K562 (cell line): ENCODE measurements around the gene RGS17. TPM values are rescaled to one million over a fixed set of nuclear protein-coding genes. Genes with fewer than 3 reads are reported as not detected.

Experiments used
- ATAC-seq: fragments of 200-7000 bp; cut with Tn5 transposase; 3 replicates; pipeline ENCODE4 v1.9.1; 2020; ENCODE audit warnings: moderate library complexity
- BruUV-seq: library from RNA; stranded (reverse); fragments of 400-500 nt; replicated peaks from 2 replicates; lab custom pipeline; 2021; lab: Mats Ljungman, UMichigan
- CTCF ChIA-PET: fragments of 300-600 bp; formaldehyde crosslinking; extraction: SDS; loops from one replicate; lab custom pipeline; 2021; ENCODE audit warnings: low intra/inter-chr PET ratio; lab: Yijun Ruan, JAX
- POLR2A ChIA-PET: fragments of 300-600, 350-650 bp; sonication (Branson Sonifier 250); formaldehyde crosslinking; extraction: SDS; loops from one replicate; lab custom pipeline; 2021; ENCODE audit warnings: antibody characterized with exemption, inconsistent platforms; lab: Yijun Ruan, JAX
- DNase-seq, 4 experiments: peaks; one replicate each; pipeline versions ENCODE4 v3.0.0 to v3.0.0-alpha.2; 2011 to 2018; ENCODE audit warnings: low spot score in 3 of 4, mixed read lengths in 3 of 4; ENCODE audit errors: extremely low read depth in 1 of 4
- FAIRE-seq: peaks from 2 replicates; lab custom pipeline; 2011; peaks lifted over from hg19 to GRCh38; lab: Jason Lieb, UNC
- H2AFZ ChIP-seq: 2 replicates; pipeline ENCODE4 v1.6.0; 2011; ENCODE audit warnings: low read depth, low read length, control low read depth, inconsistent platforms
- H3K27ac ChIP-seq: fragments of 200-600 bp; 3 replicates; pipeline ENCODE4 v1.8.0; 2011; ENCODE audit warnings: low read depth, mild to moderate bottlenecking, control low read depth, inconsistent platforms, low read length, moderate library complexity, mixed read lengths; ENCODE audit errors: extremely low read depth
- H3K27me3 ChIP-seq, 2 experiments: fragments of 300-600 bp in 1 of 2; 2 replicates in 1 of 2; 3 replicates in 1 of 2; pipeline versions ENCODE4 v1.6.0 to v1.8.0; 2011; ENCODE audit warnings: inconsistent platforms in 2 of 2, low read length in 2 of 2, mild to moderate bottlenecking in 1 of 2, mixed read lengths in 1 of 2, moderate library complexity in 1 of 2; ENCODE audit not compliant: control insufficient read depth in 2 of 2, insufficient read depth in 2 of 2
- H3K36me3 ChIP-seq: fragments of 300-600 bp; 3 replicates; pipeline ENCODE4 v1.8.0; 2011; ENCODE audit warnings: mild to moderate bottlenecking, low read length, inconsistent platforms; ENCODE audit not compliant: control insufficient read depth, insufficient read depth
- H3K4me1 ChIP-seq, 2 experiments: fragments of 200-600 bp in 1 of 2; replicated peaks in 1 of 2; 2 replicates in 1 of 2; 3 replicates in 1 of 2; pipeline versions ENCODE4 v1.5.1 to v1.8.0; 2011; ENCODE audit warnings: inconsistent platforms in 2 of 2, low read length in 2 of 2, mild to moderate bottlenecking in 1 of 2, mixed read lengths in 1 of 2, moderate library complexity in 1 of 2; ENCODE audit not compliant: control insufficient read depth in 2 of 2, insufficient read depth in 2 of 2
- H3K4me2 ChIP-seq: 2 replicates; pipeline ENCODE4 v1.6.1; 2011; ENCODE audit warnings: low read length, control low read depth, inconsistent platforms, mixed read lengths; ENCODE audit not compliant: insufficient read depth
- H3K4me3 ChIP-seq: fragments of 200-600 bp; sonication (generic), shearing (Covaris generic); 2 replicates; pipeline ENCODE4 v1.5.1; 2016; ENCODE audit warnings: control low read depth, inconsistent platforms
- H3K79me2 ChIP-seq: fragments of 200-600 bp; 3 replicates; pipeline ENCODE4 v1.8.0; 2011; ENCODE audit warnings: low read length, inconsistent platforms; ENCODE audit not compliant: control insufficient read depth, insufficient read depth
- H3K9ac ChIP-seq, 2 experiments: 2 replicates each; pipeline versions ENCODE4 v1.6.0 to v1.6.1; 2011; ENCODE audit warnings: low read depth in 2 of 2, low read length in 2 of 2, control low read depth in 1 of 2, inconsistent platforms in 1 of 2, mild to moderate bottlenecking in 1 of 2, mixed read lengths in 1 of 2; ENCODE audit not compliant: insufficient read depth in 1 of 2
- H3K9me1 ChIP-seq: one replicate; pipeline ENCODE4 v1.6.0; 2011; ENCODE audit warnings: inconsistent platforms, mild to moderate bottlenecking, low read length, moderate library complexity; ENCODE audit not compliant: control insufficient read depth, insufficient read depth
- H3K9me3 ChIP-seq: replicated peaks from 2 replicates; pipeline ENCODE4 v1.5.1; 2011; ENCODE audit warnings: low read depth, low read length, inconsistent platforms; ENCODE audit not compliant: control insufficient read depth, insufficient read depth
- H4K20me1 ChIP-seq: replicated peaks from 2 replicates; pipeline ENCODE4 v1.6.1; 2011; ENCODE audit warnings: low read length, inconsistent platforms, mixed read lengths; ENCODE audit not compliant: control insufficient read depth, insufficient read depth
- DNMT1 ChIP-seq: fragments of 450-650 bp; IDR thresholded peaks from 2 replicates; pipeline ENCODE4 v1.6.1; 2016; ENCODE audit warnings: antibody characterized with exemption, mild to moderate bottlenecking
- EZH2 ChIP-seq: IDR thresholded peaks from 2 replicates; pipeline ENCODE4 v1.6.1; 2012; ENCODE audit warnings: low read depth, mild to moderate bottlenecking, inconsistent platforms, low read length, borderline replicate concordance
- FOXJ3 ChIP-seq: sonication (generic); formaldehyde crosslinking; IDR thresholded peaks from 2 replicates; pipeline ENCODE4 v1.4.0; 2020; ENCODE audit warnings: mild to moderate bottlenecking, missing genetic modification reagents
- NR2C1 ChIP-seq, 2 experiments: fragments of 450-650 bp; IDR thresholded peaks; 2 replicates each; pipeline ENCODE4 v1.6.1; 2017; ENCODE audit warnings: mild to moderate bottlenecking in 2 of 2, antibody characterized with exemption in 1 of 2, inconsistent platforms in 1 of 2, missing compliant biosample characterization in 1 of 2, missing genetic modification characterization in 1 of 2
- TFAM ChIP-seq: fragments of 250-450 bp; sonication (Bioruptor Pico); conservative IDR thresholded peaks from 2 replicates; pipeline ENCODE4 v1.5.0; 2021; ENCODE audit warnings: mild to moderate bottlenecking, moderate library complexity
- ZMIZ1 ChIP-seq, 2 experiments: fragments of 150-350 bp in 1 of 2; IDR thresholded peaks; 2 replicates each; pipeline ENCODE4 v1.6.1; 2012 to 2016; ENCODE audit warnings: low read depth in 2 of 2, low read length in 2 of 2, mild to moderate bottlenecking in 1 of 2, moderate library complexity in 1 of 2
- ZNF232 ChIP-seq: sonication (generic); formaldehyde crosslinking; IDR thresholded peaks from 2 replicates; pipeline ENCODE4 v1.8.0; 2022; ENCODE audit warnings: mild to moderate bottlenecking, missing genetic modification reagents
- ZNF41 ChIP-seq: fragments of 250-450 bp; sonication (Bioruptor Pico); conservative IDR thresholded peaks from 2 replicates; pipeline ENCODE4 v1.4.0; 2020; ENCODE audit warnings: mild to moderate bottlenecking
- in situ Hi-C: fragments of 300-500 bp; cut with MboI; formaldehyde crosslinking; loops from 4 replicates; pipeline ENCODE4 v1.15.0; 2018; ENCODE audit warnings: inconsistent platforms, mixed read lengths
- intact Hi-C: fragments of 100-400 bp; cut with micrococcal nuclease; formaldehyde crosslinking; loops from 2 replicates; pipeline ENCODE4 v1.14.2; 2022
- polyA plus RNA-seq, 8 experiments: library from polyadenylated mRNA; depleted of rRNA in 4 of 8; stranded (reverse) in 5 of 8; unstranded in 3 of 8; fragments of >200 nt; fragmentation: Nextera tagmentation in 2 of 8; fragmentation: Illumina TruSeq in 1 of 8; extraction: Ambion mirVana in 2 of 8; extraction: Trizol in 1 of 8; gene quantifications; 2 replicates each; pipeline versions ENCODE4 v1.2.1 to v1.2.3, GENCODE V29; 2011 to 2014; ENCODE audit warnings: inconsistent platforms in 1 of 8, missing spikeins in 1 of 8
- total RNA-seq, 7 experiments: library from RNA; depleted of rRNA in 6 of 7; stranded (reverse); fragments of >200 nt in 6 of 7; fragmentation: Illumina TruSeq in 2 of 7; extraction: Trizol in 2 of 7; gene quantifications; 2 replicates each; pipeline versions ENCODE4 v1.2.1 to v1.2.3, GENCODE V29; 2011 to 2021; ENCODE audit warnings: low replicate concordance in 1 of 7
- TF ChIP-seq, protein P1 (sequence below), 2 experiments: fragments of 450-650 bp; IDR thresholded peaks; 2 replicates each; pipeline ENCODE4 v1.6.1; 2018; ENCODE audit warnings: mild to moderate bottlenecking in 2 of 2, low read depth in 1 of 2; ENCODE audit not compliant: partially characterized antibody in 2 of 2
- TF ChIP-seq, protein P2 (sequence below): fragments of 250-450 bp; sonication (Bioruptor Pico); IDR thresholded peaks from 2 replicates; pipeline ENCODE4 v1.4.0; 2020
- TF ChIP-seq, protein P3 (sequence below), 2 experiments: IDR thresholded peaks; 2 replicates each; pipeline ENCODE4 v1.6.1; 2011; ENCODE audit warnings: borderline replicate concordance in 1 of 2, control low read depth in 1 of 2, low read depth in 1 of 2, low read length in 1 of 2, mild to moderate bottlenecking in 1 of 2, mixed read lengths in 1 of 2, moderate library complexity in 1 of 2; ENCODE audit not compliant: insufficient read depth in 1 of 2, insufficient read length in 1 of 2, poor library complexity in 1 of 2, severe bottlenecking in 1 of 2; ENCODE audit errors: extremely low read depth in 1 of 2

RGS17 gene
- total and polyA plus RNA-seq, 9 of the 15 experiments (the other 6 are each of a cell fraction or from before 2014, with no cell fraction given), result 0.01 to 0.14 (median 0.08) TPM; not detected in 6

DNA sequence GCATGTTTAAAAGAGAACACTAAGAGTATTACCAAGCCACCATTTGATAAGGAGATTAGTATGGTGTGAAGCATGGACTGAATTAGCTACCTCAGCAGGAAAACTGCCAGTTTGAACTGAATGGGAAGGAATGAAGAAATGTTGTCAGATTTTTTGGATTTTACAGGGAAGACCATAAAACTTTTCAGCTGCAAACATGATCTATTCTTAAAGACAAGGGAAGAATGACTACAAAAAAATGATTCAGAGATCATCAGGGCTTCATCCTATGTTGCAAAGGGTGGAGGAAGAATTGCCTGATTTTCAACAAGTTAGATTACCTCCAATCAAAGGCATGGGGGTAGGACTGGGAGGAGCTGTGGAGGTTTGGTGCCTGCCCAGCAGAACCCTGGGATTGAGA lies 79.3 kb downstream of the RGS17 start:
- ATAC-seq, result no peak
- POLR2A ChIA-PET, result no interaction called here
- TF ChIP-seq, protein P1, sequence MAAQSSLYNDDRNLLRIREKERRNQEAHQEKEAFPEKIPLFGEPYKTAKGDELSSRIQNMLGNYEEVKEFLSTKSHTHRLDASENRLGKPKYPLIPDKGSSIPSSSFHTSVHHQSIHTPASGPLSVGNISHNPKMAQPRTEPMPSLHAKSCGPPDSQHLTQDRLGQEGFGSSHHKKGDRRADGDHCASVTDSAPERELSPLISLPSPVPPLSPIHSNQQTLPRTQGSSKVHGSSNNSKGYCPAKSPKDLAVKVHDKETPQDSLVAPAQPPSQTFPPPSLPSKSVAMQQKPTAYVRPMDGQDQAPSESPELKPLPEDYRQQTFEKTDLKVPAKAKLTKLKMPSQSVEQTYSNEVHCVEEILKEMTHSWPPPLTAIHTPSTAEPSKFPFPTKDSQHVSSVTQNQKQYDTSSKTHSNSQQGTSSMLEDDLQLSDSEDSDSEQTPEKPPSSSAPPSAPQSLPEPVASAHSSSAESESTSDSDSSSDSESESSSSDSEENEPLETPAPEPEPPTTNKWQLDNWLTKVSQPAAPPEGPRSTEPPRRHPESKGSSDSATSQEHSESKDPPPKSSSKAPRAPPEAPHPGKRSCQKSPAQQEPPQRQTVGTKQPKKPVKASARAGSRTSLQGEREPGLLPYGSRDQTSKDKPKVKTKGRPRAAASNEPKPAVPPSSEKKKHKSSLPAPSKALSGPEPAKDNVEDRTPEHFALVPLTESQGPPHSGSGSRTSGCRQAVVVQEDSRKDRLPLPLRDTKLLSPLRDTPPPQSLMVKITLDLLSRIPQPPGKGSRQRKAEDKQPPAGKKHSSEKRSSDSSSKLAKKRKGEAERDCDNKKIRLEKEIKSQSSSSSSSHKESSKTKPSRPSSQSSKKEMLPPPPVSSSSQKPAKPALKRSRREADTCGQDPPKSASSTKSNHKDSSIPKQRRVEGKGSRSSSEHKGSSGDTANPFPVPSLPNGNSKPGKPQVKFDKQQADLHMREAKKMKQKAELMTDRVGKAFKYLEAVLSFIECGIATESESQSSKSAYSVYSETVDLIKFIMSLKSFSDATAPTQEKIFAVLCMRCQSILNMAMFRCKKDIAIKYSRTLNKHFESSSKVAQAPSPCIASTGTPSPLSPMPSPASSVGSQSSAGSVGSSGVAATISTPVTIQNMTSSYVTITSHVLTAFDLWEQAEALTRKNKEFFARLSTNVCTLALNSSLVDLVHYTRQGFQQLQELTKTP (IDR thresholded peaks at IDR 0.05; ENCODE audit: low read depth in 1 of 2, partially characterized antibody in 2 of 2), result no peak
- TF ChIP-seq ZNF41 (CRISPR knock-in tag) (no peak), EZH2 (no peak), FOXJ3 (no peak), ZNF232 (CRISPR knock-in tag) (no peak), ZMIZ1 (IDR thresholded peaks at IDR 0.05; ENCODE audit: low read depth in 2 of 2, low read length in 2 of 2) (no peak), DNMT1 (no peak), NR2C1 (IDR thresholded peaks at IDR 0.05) (no peak), NR2C1 (tag; IDR thresholded peaks at IDR 0.05) (no peak), TFAM (CRISPR knock-in tag) (no peak)
- TF ChIP-seq, protein P2, sequence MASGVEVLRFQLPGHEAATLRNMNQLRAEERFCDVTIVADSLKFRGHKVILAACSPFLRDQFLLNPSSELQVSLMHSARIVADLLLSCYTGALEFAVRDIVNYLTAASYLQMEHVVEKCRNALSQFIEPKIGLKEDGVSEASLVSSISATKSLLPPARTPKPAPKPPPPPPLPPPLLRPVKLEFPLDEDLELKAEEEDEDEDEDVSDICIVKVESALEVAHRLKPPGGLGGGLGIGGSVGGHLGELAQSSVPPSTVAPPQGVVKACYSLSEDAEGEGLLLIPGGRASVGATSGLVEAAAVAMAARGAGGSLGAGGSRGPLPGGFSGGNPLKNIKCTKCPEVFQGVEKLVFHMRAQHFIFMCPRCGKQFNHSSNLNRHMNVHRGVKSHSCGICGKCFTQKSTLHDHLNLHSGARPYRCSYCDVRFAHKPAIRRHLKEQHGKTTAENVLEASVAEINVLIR (CRISPR knock-in tag), result no peak
- TF ChIP-seq, protein P3, sequence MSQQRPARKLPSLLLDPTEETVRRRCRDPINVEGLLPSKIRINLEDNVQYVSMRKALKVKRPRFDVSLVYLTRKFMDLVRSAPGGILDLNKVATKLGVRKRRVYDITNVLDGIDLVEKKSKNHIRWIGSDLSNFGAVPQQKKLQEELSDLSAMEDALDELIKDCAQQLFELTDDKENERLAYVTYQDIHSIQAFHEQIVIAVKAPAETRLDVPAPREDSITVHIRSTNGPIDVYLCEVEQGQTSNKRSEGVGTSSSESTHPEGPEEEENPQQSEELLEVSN (IDR thresholded peaks at IDR 0.05; ENCODE audit: borderline replicate concordance in 1 of 2, extremely low read depth in 1 of 2, insufficient read depth in 1 of 2, insufficient read length in 1 of 2, low read depth in 1 of 2, low read length in 1 of 2, poor library complexity in 1 of 2, severe bottlenecking in 1 of 2), result no peak

More for the DNA sequence above, 79.3 kb downstream of the RGS17 start:
- in situ Hi-C loops, result no loop called here
- H3K27me3 ChIP-seq, result no peaks in the 10 kb centered on the region
- no peak for FAIRE-seq
- H3K79me2 ChIP-seq, result no peaks in the 10 kb centered on the region
- no peaks in the 10 kb centered on the region for H3K9me3 ChIP-seq
- no peaks in the 10 kb centered on the region for H3K4me1 ChIP-seq
- DNase-seq, result no peak
- no peak overlapping the region for H2AFZ ChIP-seq
- H3K9me1 ChIP-seq, result no peaks in the 10 kb centered on the region
- intact Hi-C loops, result no loop called here
- CTCF ChIA-PET, result no interaction called here
- no peaks in the 10 kb centered on the region for H4K20me1 ChIP-seq
- no peak overlapping the region for H3K4me2 ChIP-seq
- H3K27ac ChIP-seq, result no peak overlapping the region
- H3K9ac ChIP-seq, result no peak overlapping the region
- H3K36me3 ChIP-seq, result no peaks in the 10 kb centered on the region
- H3K4me3 ChIP-seq, result no peak overlapping the region
- no TSS peak for BruUV-seq
